HepG2 (cell line): ENCODE results near the gene AIDA. TPM values are rescaled to one million over a fixed set of nuclear protein-coding genes. Genes with fewer than 3 reads are reported as not detected.
A peak's percentile ranks its signal among the peaks of the same experiment; 100 is the strongest.

Experiments used
- CREB1 ChIP-seq, 2 experiments: fragments of 450-650 bp in 1 of 2; IDR thresholded peaks; 2 replicates each; pipeline ENCODE4 v1.6.1; 2016 to 2017; ENCODE audit warnings: control low read depth in 1 of 2, mild to moderate bottlenecking in 1 of 2, missing compliant biosample characterization in 1 of 2, missing genetic modification characterization in 1 of 2
- EZH2 ChIP-seq: conservative IDR thresholded peaks from 2 replicates; pipeline ENCODE4 v1.6.1; 2012; ENCODE audit warnings: mild to moderate bottlenecking, low read depth, low read length, moderate library complexity
- FOXK1 ChIP-seq: sonication (generic); formaldehyde crosslinking; IDR thresholded peaks from 2 replicates; pipeline ENCODE4 v1.4.0; 2020; ENCODE audit warnings: low read depth, missing genetic modification reagents, borderline replicate concordance
- HOXA7 ChIP-seq: sonication (generic); formaldehyde crosslinking; IDR thresholded peaks from 2 replicates; pipeline ENCODE4 v1.8.1; 2022; ENCODE audit warnings: mild to moderate bottlenecking, missing genetic modification reagents, moderate library complexity
- MIXL1 ChIP-seq: IDR thresholded peaks from 2 replicates; pipeline ENCODE4 v1.6.1; 2016
- NCOR1 ChIP-seq: fragments of 200-600 bp; sonication (generic); IDR thresholded peaks from 2 replicates; pipeline ENCODE4 v1.7.0; 2017; ENCODE audit warnings: antibody characterized with exemption, low read length, borderline replicate concordance
- POGZ ChIP-seq: sonication (generic); formaldehyde crosslinking; IDR thresholded peaks from 2 replicates; pipeline ENCODE4 v1.4.0; 2020; ENCODE audit warnings: mild to moderate bottlenecking, missing genetic modification reagents
- PRPF4 ChIP-seq: fragments of 200-400 bp; formaldehyde crosslinking; IDR thresholded peaks from 2 replicates; pipeline ENCODE4 v1.6.1; 2016; ENCODE audit warnings: low read length, low read depth; ENCODE audit not compliant: poor library complexity, severe bottlenecking
- RFX3 ChIP-seq: IDR thresholded peaks from 2 replicates; pipeline ENCODE4 v1.6.1; 2016; ENCODE audit warnings: missing biosample characterization, missing genetic modification reagents
- SNAPC2 ChIP-seq: sonication (generic); formaldehyde crosslinking; IDR thresholded peaks from 2 replicates; pipeline ENCODE4 v1.8.1; 2022; ENCODE audit warnings: mild to moderate bottlenecking, missing genetic modification reagents
- THAP11 ChIP-seq: IDR thresholded peaks from 2 replicates; pipeline ENCODE4 v1.6.1; 2016; ENCODE audit warnings: missing biosample characterization, missing genetic modification reagents
- XBP1 ChIP-seq: sonication (generic); formaldehyde crosslinking; IDR thresholded peaks from 2 replicates; pipeline ENCODE4 v1.5.0; 2020; ENCODE audit warnings: missing genetic modification reagents
- ZC3H13 ChIP-seq: sonication (generic); formaldehyde crosslinking; IDR thresholded peaks from 2 replicates; pipeline ENCODE4 v1.8.1; 2023; ENCODE audit warnings: mild to moderate bottlenecking, missing genetic modification reagents, moderate library complexity
- ZNF253 ChIP-seq: sonication (generic); formaldehyde crosslinking; IDR thresholded peaks from 2 replicates; pipeline ENCODE4 v1.8.0; 2022; ENCODE audit warnings: mild to moderate bottlenecking, missing genetic modification reagents, borderline replicate concordance
- ZNF570 ChIP-seq: sonication (generic); formaldehyde crosslinking; IDR thresholded peaks from 2 replicates; pipeline ENCODE4 v1.4.0; 2020; ENCODE audit warnings: mild to moderate bottlenecking, missing genetic modification reagents, borderline replicate concordance
- polyA plus RNA-seq, 8 experiments: library from polyadenylated mRNA; depleted of rRNA in 3 of 8; stranded (reverse) in 7 of 8; unstranded in 1 of 8; fragments of >200 nt; fragmentation: Illumina TruSeq in 4 of 8; extraction: Trizol in 4 of 8; gene quantifications; 2 replicates each; pipeline versions ENCODE4 v1.2.1 to v1.2.3, GENCODE V29; 2011 to 2016; ENCODE audit warnings: low read depth in 4 of 8, missing spikeins in 1 of 8, mixed read lengths in 1 of 8; ENCODE audit not compliant: insufficient read depth in 1 of 8
- total RNA-seq, 5 experiments: library from RNA; depleted of rRNA; stranded (reverse); fragments of >200 nt; fragmentation: Illumina TruSeq; extraction: Trizol; gene quantifications; 2 replicates each; pipeline ENCODE4 v1.2.3, GENCODE V29; 2016; ENCODE audit warnings: low read depth in 1 of 5
- TF ChIP-seq, protein P1 (sequence below): sonication (generic); formaldehyde crosslinking; IDR thresholded peaks from 2 replicates; pipeline ENCODE4 v1.4.0; 2020; ENCODE audit warnings: mild to moderate bottlenecking, missing genetic modification reagents
- TF ChIP-seq, protein P2 (sequence below): sonication (generic); formaldehyde crosslinking; IDR thresholded peaks from 2 replicates; pipeline ENCODE4 v1.8.0; 2022; ENCODE audit warnings: missing genetic modification reagents, mild to moderate bottlenecking, moderate library complexity, borderline replicate concordance
- TF ChIP-seq, protein P3 (sequence below): sonication (generic); formaldehyde crosslinking; IDR thresholded peaks from 2 replicates; pipeline ENCODE4 v1.9.0; 2021; ENCODE audit warnings: missing genetic modification reagents, borderline replicate concordance
- TF ChIP-seq, protein P4 (sequence below): sonication (generic); formaldehyde crosslinking; conservative IDR thresholded peaks from 2 replicates; pipeline ENCODE4 v1.8.1; 2023; ENCODE audit warnings: missing genetic modification reagents
- TF ChIP-seq, protein P5 (sequence below), 2 experiments: sonication (generic) in 1 of 2; formaldehyde crosslinking in 1 of 2; IDR thresholded peaks; 2 replicates each; pipeline versions ENCODE4 v1.4.0 to v1.6.1; 2018 to 2020; ENCODE audit warnings: missing genetic modification reagents in 2 of 2, borderline replicate concordance in 1 of 2, low read depth in 1 of 2, mild to moderate bottlenecking in 1 of 2, missing biosample characterization in 1 of 2

AIDA gene
- total and polyA plus RNA-seq, 2 of the 13 experiments (the other 11 are each of a cell fraction or from before 2014, with no cell fraction given) = 17.5 to 35.4 TPM

DNA sequence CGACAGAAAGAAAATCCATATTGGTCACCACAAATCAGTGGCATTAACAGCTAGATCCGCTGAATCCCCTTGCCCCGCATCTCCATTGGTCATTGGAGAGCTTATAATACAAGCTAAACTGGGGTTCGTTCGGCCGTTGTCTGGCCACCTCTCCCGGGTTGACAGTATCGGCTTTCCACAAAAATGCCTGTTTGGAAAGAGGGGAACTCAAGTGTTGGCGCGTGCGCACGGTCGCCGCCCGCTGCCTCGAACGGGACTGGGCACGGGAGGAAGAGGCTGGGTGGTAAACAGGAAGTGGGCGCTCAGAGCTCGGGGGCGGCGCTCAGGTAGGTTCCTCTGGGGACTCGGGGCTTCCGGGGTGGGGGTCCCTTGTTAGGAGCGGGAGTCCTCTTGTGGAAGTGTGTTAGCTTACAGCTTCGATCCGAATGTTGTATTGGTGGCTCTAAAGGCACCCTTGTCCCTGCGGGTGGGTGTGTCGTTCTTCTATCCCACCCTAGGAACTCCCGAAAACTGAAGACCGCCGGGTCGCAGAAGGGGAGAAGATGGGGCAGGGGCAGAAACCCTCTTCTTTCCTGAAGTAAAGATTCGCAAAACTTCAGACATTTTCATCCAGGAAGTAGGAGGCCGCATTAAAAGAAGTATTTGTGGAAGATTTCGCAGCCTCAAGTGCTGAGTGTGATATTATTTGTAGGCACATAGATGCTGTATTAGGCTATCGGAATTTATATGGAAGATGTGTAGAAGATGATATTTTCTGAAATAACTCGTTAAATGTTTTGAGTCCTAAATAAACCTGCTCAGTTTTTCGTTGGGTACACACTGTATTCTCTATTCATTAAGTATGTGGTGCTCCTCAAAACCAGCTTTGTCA lies 1.0 kb upstream of the AIDA start (continued):
- TF ChIP-seq, protein P1, sequence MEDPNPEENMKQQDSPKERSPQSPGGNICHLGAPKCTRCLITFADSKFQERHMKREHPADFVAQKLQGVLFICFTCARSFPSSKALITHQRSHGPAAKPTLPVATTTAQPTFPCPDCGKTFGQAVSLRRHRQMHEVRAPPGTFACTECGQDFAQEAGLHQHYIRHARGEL (CRISPR knock-in tag) = no peak
- TF ChIP-seq XBP1 (CRISPR knock-in tag) = no peak
- TF ChIP-seq, protein P2, sequence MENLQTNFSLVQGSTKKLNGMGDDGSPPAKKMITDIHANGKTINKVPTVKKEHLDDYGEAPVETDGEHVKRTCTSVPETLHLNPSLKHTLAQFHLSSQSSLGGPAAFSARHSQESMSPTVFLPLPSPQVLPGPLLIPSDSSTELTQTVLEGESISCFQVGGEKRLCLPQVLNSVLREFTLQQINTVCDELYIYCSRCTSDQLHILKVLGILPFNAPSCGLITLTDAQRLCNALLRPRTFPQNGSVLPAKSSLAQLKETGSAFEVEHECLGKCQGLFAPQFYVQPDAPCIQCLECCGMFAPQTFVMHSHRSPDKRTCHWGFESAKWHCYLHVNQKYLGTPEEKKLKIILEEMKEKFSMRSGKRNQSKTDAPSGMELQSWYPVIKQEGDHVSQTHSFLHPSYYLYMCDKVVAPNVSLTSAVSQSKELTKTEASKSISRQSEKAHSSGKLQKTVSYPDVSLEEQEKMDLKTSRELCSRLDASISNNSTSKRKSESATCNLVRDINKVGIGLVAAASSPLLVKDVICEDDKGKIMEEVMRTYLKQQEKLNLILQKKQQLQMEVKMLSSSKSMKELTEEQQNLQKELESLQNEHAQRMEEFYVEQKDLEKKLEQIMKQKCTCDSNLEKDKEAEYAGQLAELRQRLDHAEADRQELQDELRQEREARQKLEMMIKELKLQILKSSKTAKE (CRISPR knock-in tag) = no peak
- TF ChIP-seq POGZ = peak; percentile 77
- TF ChIP-seq ZNF253 (CRISPR knock-in tag) = no peak
- TF ChIP-seq, protein P3, sequence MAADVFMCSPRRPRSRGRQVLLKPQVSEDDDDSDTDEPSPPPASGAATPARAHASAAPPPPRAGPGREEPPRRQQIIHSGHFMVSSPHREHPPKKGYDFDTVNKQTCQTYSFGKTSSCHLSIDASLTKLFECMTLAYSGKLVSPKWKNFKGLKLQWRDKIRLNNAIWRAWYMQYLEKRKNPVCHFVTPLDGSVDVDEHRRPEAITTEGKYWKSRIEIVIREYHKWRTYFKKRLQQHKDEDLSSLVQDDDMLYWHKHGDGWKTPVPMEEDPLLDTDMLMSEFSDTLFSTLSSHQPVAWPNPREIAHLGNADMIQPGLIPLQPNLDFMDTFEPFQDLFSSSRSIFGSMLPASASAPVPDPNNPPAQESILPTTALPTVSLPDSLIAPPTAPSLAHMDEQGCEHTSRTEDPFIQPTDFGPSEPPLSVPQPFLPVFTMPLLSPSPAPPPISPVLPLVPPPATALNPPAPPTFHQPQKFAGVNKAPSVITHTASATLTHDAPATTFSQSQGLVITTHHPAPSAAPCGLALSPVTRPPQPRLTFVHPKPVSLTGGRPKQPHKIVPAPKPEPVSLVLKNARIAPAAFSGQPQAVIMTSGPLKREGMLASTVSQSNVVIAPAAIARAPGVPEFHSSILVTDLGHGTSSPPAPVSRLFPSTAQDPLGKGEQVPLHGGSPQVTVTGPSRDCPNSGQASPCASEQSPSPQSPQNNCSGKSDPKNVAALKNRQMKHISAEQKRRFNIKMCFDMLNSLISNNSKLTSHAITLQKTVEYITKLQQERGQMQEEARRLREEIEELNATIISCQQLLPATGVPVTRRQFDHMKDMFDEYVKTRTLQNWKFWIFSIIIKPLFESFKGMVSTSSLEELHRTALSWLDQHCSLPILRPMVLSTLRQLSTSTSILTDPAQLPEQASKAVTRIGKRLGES = no peak
- peak; percentile 24 for TF ChIP-seq PRPF4
- TF ChIP-seq RFX3 (CRISPR knock-in tag) = no peak
- TF ChIP-seq, protein P4, sequence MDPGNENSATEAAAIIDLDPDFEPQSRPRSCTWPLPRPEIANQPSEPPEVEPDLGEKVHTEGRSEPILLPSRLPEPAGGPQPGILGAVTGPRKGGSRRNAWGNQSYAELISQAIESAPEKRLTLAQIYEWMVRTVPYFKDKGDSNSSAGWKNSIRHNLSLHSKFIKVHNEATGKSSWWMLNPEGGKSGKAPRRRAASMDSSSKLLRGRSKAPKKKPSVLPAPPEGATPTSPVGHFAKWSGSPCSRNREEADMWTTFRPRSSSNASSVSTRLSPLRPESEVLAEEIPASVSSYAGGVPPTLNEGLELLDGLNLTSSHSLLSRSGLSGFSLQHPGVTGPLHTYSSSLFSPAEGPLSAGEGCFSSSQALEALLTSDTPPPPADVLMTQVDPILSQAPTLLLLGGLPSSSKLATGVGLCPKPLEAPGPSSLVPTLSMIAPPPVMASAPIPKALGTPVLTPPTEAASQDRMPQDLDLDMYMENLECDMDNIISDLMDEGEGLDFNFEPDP (CRISPR knock-in tag) = no peak
- TF ChIP-seq ZNF570 (CRISPR knock-in tag) = no peak
- no peak for TF ChIP-seq ZC3H13 (CRISPR knock-in tag)
- TF ChIP-seq NCOR1 = no peak
- TF ChIP-seq MIXL1 = 0 out of 2 replicates have a peak, but pooled peaks have one; percentile 31
- TF ChIP-seq THAP11 = peak; percentile 84
- TF ChIP-seq SNAPC2 (CRISPR knock-in tag) = no peak
- TF ChIP-seq EZH2 = no peak
- TF ChIP-seq, protein P5, sequence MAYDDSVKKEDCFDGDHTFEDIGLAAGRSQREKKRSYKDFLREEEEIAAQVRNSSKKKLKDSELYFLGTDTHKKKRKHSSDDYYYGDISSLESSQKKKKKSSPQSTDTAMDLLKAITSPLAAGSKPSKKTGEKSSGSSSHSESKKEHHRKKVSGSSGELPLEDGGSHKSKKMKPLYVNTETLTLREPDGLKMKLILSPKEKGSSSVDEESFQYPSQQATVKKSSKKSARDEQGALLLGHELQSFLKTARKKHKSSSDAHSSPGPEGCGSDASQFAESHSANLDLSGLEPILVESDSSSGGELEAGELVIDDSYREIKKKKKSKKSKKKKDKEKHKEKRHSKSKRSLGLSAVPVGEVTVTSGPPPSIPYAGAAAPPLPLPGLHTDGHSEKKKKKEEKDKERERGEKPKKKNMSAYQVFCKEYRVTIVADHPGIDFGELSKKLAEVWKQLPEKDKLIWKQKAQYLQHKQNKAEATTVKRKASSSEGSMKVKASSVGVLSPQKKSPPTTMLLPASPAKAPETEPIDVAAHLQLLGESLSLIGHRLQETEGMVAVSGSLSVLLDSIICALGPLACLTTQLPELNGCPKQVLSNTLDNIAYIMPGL (CRISPR knock-in tag; IDR thresholded peaks at IDR 0.05; ENCODE audit: borderline replicate concordance in 1 of 2, low read depth in 1 of 2) = 0 out of 4 replicates have a peak, but pooled peaks have one; percentile 3 to 56
- TF ChIP-seq CREB1 (IDR thresholded peaks at IDR 0.05) = no peak
- no peak; the same call in none of the 2 replicates for TF ChIP-seq CREB1 (CRISPR knock-in tag; IDR thresholded peaks at IDR 0.05)
- no peak for TF ChIP-seq HOXA7 (CRISPR knock-in tag)
- peak; percentile 97 for TF ChIP-seq FOXK1
